Ramos (cell line): ENCODE measurements around the gene PAX6.
"Not testable (repeated sequence)": the region's sequence is repeated elsewhere in the genome, so short reads cannot be mapped to it uniquely, and the experiment has no call there.

Experiments
- in situ Hi-C: fragments of 300-500 bp; cut with MboI; formaldehyde crosslinking; loops from one replicate; pipeline ENCODE4 v1.14.3; 2022; ENCODE audit warnings: low sequenced_read_pairs; ENCODE audit not compliant: unreplicated experiment

Gene PAX6

GRCh38 chr11:31779374-31779791 is 31.7 kb downstream of the PAX6 start:
- in situ Hi-C loops: no loop called here

DNA sequence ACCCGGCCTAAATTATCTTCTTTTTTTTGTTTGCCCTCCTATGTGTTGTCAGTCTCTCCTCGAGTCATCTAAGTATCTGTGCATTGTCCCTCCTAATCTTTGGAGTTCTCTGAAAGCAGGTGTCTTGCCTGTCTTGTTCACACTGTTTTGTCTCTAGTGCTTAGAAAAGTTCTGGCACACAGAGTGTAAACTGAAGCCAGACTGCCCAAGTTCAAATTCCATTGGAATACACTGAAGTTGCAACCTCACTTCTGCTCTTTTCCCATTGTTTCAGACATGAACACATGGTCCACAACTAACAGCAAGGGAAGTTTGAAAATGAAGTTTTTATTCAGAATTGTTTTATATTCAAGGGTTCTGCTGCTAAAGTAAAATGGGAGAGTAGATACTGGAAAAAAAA is 38.7 kb downstream of the PAX6 start:
- in situ Hi-C loops: no loop called here

GRCh38 chr11:31770011-31770700 is 41.0 kb downstream of the PAX6 start:
- in situ Hi-C loops: no loop called here

DNA sequence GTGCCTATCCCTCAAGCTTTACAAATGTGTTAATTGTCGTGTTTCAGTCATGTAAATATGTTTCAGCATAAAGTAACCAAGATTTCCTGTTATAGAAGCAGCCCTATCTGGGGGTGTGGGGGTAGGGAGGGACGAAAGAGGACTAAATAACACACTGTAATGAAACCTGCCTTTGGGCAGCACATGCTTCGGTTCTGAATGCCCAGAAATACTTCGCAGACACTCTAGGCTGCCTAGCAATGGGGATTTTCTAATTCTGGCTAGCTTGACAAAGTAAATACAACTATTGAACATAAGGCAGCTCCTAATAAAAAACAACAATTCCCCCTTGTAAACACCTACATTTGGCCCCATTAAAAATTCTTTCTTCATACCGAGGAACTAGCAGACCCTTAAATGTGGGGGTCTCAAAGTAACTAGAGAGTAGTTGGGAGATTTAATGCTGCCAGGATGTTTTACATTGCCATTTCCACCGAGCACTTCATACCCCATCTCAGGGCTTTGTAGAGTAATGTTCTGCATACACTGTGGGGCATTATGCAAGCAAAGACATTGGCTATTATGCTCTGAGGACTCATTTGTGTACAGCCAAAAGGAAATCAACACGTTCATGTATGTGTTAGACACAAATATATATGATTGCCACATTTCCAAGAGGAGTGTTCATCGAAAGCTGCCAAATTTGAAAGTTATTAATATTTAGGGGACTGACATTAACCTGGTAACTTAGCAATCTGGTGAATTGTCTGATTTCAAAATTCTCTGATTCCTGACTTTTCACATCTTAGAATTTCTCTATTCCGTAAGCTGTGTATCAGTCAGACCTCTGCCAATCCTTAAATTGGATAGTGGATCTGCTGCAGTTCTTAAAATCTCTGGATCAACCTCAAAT is 42.1 kb downstream of the PAX6 start:
- in situ Hi-C loops: no loop called here

GRCh38 chr11:31767685-31768084 is 43.4 kb downstream of the PAX6 start:
- in situ Hi-C loops: no loop called here

- in situ Hi-C loops: no loop called here
Observed at GRCh38 chr11:31767066-31767465, 44.1 kb downstream of the PAX6 start.

- in situ Hi-C loops: no loop called here
Observed at GRCh38 chr11:31764766-31765165, 46.4 kb downstream of the PAX6 start.

DNA sequence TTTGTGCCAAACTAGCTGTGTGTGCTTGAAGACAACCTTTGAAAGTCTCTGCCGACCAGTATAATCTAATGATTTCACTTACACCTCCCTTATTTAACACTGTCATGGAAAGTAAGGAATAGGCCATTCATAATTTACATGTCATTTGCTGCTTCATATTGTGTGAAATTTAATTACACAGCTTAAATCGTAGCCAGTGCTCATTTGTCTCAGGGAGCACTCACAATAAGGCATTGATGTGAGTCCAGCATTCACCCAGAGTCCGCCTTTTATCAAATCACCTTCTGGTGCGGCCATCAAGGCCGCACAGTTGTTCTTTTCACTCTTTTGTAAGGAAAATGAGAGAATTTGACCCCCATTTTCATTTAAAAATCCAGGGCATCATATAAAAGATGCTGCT is 46.9 kb downstream of the PAX6 start:
- in situ Hi-C loops: no loop called here

DNA sequence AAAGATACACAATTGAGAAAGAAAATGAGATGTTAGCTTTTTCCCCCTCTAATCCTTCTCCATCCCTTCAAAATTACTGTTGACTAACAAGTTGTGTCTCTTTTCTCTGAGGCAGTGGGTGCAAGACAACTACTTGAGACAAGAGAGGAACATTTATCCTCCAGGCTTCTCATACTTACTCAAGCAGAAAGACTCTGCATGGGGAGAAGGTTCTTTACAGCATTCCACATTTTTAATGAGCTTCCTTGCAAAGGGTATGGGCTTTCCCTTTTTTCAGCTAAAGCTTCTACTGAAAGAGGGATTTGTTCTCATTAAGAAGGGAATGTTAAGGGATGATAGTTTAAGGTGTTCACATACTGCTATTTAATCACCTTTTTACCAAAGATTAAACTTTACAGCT is 47.8 kb downstream of the PAX6 start:
- in situ Hi-C loops: no loop called here

- in situ Hi-C loops: no loop called here
Observed at GRCh38 chr11:31761636-31762035, 49.5 kb downstream of the PAX6 start.

- in situ Hi-C loops: no loop called here
Observed at GRCh38 chr11:31757260-31757835, 53.8 kb downstream of the PAX6 start.

DNA sequence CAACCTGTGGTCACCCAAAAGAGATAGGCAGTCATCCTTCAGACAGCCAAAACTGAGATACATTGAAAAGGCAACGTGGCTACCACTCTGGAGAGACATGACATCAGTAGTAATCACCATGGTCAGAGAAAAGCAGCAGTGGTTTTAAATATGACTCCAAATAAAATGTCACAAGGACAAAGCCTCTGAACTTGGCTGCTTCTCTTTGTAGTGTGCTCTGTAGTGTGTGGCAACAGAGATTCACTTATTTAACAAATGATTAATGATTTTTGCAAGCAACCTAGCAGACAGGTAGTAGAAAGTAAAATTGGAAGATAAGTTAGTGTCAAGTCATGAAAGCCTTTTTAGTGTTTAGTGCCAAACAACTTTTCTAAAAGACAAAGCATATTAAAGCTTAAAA is 63.5 kb downstream of the PAX6 start:
- in situ Hi-C loops: no loop called here

DNA sequence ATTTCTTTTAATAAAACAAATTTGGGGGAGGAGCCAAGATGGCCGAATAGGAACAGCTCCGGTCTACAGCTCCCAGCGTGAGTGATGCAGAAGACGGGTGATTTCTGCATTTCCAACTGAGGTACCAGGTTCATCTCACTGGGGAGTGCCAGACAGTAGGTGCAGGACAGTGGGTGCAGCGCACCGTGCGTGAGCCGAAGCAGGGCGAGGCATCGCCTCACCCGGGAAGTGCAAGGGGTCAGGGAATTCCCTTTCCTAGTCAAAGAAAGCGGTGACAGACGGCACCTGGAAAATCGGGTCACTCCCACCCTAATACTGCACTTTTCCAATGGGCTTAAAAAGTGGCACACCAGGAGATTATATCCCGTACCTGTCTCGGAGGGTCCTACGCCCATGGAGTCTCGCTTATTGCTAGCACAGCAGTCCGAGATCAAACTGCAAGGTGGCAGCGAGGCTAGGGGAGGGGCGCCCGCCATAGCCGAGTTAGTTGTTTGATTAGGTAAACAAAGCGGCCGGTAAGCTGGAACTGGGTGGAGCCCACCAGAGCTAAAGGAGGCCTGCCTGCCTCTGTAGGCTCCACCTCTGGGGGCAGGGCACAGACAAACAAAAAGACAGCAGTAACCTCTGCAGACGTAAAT is 70.3 kb downstream of the PAX6 start:
- in situ Hi-C loops: not testable (repeated sequence)

DNA sequence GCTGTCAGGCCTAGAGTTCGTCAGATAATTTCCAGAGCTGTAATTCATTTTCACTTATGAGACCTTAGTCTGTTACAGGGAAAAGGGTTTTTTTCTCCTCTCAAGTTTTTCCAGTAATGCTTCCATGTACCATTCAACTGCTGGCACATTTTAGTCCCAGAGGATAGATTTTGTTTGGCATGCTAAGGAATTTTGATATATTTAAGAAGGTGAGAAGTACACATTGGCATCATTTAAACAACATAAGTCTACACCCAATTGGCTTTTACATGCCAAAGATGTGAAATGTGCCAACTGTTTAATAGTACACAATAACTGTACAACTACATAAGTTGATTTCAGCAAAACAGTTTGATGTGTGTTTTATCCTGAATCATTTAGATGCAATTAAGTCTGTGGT is 71.0 kb downstream of the PAX6 start:
- in situ Hi-C loops: no loop called here
